Inflammatory macrophage treated with lipopolysaccharide for 1 hour (primary cell): Measurements from ENCODE around the gene CACNA1D.

Source experiments
- DNase-seq, 2 donors: peaks; one replicate each; pipeline ENCODE4 v3.0.0-alpha.2; 2020 to 2022

CACNA1D gene

GRCh38 chr3:53495520-53496391 lies 1.3 kb downstream of the CACNA1D start:
- DNase-seq = no peak

- no peak for DNase-seq
These were observed 1.9 kb downstream of the CACNA1D start for GRCh38 chr3:53496392-53496670.

GRCh38 chr3:53496984-53497383 lies 2.6 kb downstream of the CACNA1D start:
- DNase-seq = peak in 1 of 2 donors; percentile 22

GRCh38 chr3:53498806-53499641 lies 4.6 kb downstream of the CACNA1D start:
- DNase-seq = no peak

- DNase-seq = no peak
These were observed 5.9 kb downstream of the CACNA1D start for GRCh38 chr3:53500165-53500777.

GRCh38 chr3:53501178-53501577 lies 6.8 kb downstream of the CACNA1D start:
- DNase-seq = no peak

GRCh38 chr3:53502737-53503136 lies 8.3 kb downstream of the CACNA1D start:
- no peak for DNase-seq

GRCh38 chr3:53503195-53503594 lies 8.8 kb downstream of the CACNA1D start:
- peak in 1 of 2 donors; percentile 8 for DNase-seq

GRCh38 chr3:53506110-53506762 lies 11.8 kb downstream of the CACNA1D start:
- no peak for DNase-seq

- DNase-seq = no peak
These were observed 12.3 kb downstream of the CACNA1D start for GRCh38 chr3:53506763-53507145.

- DNase-seq = no peak
These were observed 15.1 kb downstream of the CACNA1D start for GRCh38 chr3:53509494-53509893.

- DNase-seq = no peak
These were observed 16.1 kb downstream of the CACNA1D start for GRCh38 chr3:53510508-53510907.

GRCh38 chr3:53511246-53511645 lies 16.8 kb downstream of the CACNA1D start:
- DNase-seq = no peak

GRCh38 chr3:53513556-53514190 lies 19.3 kb downstream of the CACNA1D start:
- no peak for DNase-seq

GRCh38 chr3:53516339-53516738 lies 21.9 kb downstream of the CACNA1D start:
- DNase-seq = no peak

- DNase-seq = peak; percentile 46 to 65
These were observed 24.1 kb downstream of the CACNA1D start for GRCh38 chr3:53518495-53518981.

GRCh38 chr3:53519065-53519709 lies 24.8 kb downstream of the CACNA1D start:
- peak; percentile 47 to 63 for DNase-seq

GRCh38 chr3:53523346-53523745 lies 28.9 kb downstream of the CACNA1D start:
- DNase-seq = no peak

- no peak for DNase-seq
These were observed 30.2 kb downstream of the CACNA1D start for GRCh38 chr3:53524566-53524965.

- no peak for DNase-seq
These were observed 31.6 kb downstream of the CACNA1D start for GRCh38 chr3:53525765-53526703.

- no peak for DNase-seq
These were observed 32.3 kb downstream of the CACNA1D start for GRCh38 chr3:53526704-53527055.
